ENCODE measurements around the gene KIAA1958.
"Not testable (repeated sequence)": the region's sequence is repeated elsewhere in the genome, so short reads cannot be mapped to it uniquely, and the experiment has no call there.

The KIAA1958 gene

DNA sequence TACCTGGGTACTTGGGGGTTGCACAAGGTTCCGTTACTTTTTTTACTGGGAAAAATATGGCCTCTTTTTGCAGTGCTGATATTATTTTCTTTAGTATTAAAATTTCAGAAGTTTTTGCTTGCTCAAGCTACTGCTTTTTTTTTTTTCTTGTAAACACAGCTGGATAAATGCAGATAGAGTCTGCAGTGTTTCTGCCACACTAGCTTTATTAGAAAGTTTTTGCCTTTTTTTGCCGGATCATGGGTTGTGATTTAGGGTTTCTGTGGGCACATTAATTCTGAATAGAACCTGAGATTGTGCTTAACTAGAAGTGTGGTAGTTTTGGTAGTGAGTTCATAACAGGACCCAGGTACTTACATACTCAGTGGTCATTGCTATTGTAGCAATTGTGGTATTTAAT lies 19.9 kb downstream of the KIAA1958 start:
- H3K27ac ChIP-seq, result no peak overlapping the region
- TF ChIP-seq, protein P1, sequence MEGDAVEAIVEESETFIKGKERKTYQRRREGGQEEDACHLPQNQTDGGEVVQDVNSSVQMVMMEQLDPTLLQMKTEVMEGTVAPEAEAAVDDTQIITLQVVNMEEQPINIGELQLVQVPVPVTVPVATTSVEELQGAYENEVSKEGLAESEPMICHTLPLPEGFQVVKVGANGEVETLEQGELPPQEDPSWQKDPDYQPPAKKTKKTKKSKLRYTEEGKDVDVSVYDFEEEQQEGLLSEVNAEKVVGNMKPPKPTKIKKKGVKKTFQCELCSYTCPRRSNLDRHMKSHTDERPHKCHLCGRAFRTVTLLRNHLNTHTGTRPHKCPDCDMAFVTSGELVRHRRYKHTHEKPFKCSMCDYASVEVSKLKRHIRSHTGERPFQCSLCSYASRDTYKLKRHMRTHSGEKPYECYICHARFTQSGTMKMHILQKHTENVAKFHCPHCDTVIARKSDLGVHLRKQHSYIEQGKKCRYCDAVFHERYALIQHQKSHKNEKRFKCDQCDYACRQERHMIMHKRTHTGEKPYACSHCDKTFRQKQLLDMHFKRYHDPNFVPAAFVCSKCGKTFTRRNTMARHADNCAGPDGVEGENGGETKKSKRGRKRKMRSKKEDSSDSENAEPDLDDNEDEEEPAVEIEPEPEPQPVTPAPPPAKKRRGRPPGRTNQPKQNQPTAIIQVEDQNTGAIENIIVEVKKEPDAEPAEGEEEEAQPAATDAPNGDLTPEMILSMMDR (conservative IDR thresholded peaks at IDR 0.05), result no peak
- no peak for TF ChIP-seq ZFX (IDR thresholded peaks at IDR 0.05)

DNA sequence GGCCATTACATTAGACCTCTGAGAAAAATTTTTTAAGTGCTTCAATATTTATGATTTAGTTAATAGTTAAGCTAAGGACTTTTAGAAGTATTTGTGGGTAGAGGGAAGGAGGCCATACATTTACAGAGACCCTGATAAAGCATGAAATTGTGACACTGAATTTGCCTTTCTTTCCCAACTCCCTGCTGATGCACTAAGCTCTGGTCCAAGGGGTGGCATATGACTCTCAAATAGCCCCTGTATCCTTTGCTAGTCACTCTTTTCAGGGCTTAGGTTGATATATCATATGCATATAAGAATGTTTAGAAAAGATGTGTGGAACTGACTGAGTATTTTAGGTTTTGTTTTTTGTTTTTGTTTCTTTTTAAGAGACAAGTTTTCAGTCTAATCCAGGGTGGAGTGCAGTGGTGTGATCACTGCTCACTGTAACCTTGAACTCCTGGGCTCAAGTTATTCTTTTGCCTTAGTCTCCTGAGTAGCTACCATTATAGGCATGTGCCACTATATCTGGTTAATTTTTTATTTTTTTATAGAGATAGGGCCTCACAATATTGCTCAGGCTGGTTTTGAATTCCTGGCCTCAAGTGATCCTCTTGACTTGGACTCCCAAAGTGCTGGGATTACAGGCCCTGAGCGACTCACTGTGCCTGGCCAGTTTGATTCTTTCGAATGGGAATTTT lies 20.5 kb downstream of the KIAA1958 start:
- H3K27ac ChIP-seq, result no peak overlapping the region
- no peak for TF ChIP-seq ZFX (IDR thresholded peaks at IDR 0.05)
- TF ChIP-seq, protein P1 (conservative IDR thresholded peaks at IDR 0.05), result no peak

DNA sequence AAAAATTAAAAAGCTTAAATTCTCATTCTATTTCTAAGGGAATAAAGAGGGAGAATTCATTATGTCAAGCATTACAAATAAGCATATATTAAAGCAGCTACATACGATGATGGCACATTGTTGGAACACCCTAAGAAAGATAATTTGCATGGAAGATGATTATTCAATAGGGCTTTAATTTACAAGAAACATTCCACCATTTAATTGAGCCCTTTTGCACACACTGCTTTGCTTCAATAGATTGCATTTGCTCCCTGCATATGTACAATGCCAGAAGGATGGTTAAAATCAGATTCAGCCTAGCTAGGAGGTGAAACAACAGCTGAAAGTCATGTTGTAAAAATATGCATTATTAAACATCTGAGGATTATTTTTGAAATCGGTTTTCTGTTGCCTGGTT lies 21.8 kb downstream of the KIAA1958 start:
- H3K27ac ChIP-seq, result no peak overlapping the region
- no peak for TF ChIP-seq ZFX (IDR thresholded peaks at IDR 0.05)
- TF ChIP-seq, protein P1 (conservative IDR thresholded peaks at IDR 0.05), result no peak

DNA sequence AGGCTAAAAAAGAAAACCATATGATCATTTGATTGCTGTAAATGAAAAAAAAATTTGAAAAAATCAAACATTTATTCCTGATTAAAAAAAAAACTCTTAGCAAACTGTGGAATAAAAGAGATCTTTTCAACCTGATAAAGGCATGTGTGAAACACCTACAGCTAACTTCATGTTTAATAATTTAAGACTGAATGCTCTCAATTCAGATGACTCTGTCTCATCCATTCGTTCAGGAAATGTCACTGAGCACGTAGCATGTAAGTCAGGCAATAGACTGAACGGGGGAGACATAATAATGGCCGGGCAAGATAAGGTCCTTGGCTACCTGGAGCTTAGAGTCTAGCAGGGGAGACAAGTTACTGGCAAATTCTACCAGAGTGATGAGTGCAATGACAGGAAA lies 25.8 kb downstream of the KIAA1958 start:
- H3K27ac ChIP-seq, result not testable (repeated sequence)

GRCh38 chr9:112516769-112517168 lies 30.1 kb downstream of the KIAA1958 start:
- no peak overlapping the region for H3K27ac ChIP-seq
- TF ChIP-seq ZFX (IDR thresholded peaks at IDR 0.05), result no peak
- TF ChIP-seq, protein P1 (conservative IDR thresholded peaks at IDR 0.05), result no peak

- TF ChIP-seq, protein P1 (conservative IDR thresholded peaks at IDR 0.05), result no peak
- no peak for TF ChIP-seq ZFX (IDR thresholded peaks at IDR 0.05)
- H3K27ac ChIP-seq, result no peak overlapping the region
These were observed 33.4 kb downstream of the KIAA1958 start for GRCh38 chr9:112520069-112520468.

DNA sequence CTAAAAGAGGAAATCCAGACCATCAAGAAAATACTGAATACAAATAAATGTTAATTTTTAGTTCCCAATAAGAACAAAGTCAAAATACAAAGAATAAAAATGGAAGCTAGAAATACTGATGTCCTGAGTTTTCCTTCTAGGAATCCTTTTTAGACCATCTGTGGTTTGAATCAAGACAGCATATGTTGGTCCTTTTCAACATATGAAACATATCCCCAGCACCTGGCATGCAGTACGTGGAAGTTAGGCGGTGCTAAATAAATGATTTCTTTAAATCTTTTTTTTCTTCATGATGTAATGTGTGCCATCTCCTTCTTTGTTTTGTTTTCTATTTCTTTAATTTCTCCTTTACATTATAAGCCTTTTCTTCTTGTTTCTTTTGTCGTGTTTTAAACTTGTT lies 34.0 kb downstream of the KIAA1958 start:
- no peak overlapping the region for H3K27ac ChIP-seq
- TF ChIP-seq ZFX (IDR thresholded peaks at IDR 0.05), result no peak

DNA sequence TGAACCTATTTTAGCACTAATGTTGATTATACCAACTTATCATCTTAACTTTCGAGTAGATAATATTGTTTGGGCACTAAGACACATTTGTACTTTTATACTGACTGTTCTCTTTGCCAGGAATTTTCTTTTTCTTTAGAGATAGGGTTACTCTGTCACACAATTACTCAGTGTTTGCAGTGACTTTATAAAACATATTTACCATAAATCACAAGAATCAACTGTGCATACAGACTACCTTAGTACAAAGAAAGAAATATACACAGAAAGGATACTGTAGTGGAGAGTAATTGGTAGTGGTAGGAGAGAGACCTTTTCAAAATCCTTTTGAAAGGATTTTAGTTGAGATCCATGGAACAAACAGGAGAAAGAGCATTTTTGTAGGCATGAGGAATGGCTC lies 40.3 kb downstream of the KIAA1958 start:
- TF ChIP-seq ZFX (IDR thresholded peaks at IDR 0.05), result no peak
- TF ChIP-seq, protein P1 (conservative IDR thresholded peaks at IDR 0.05), result no peak
- no peak overlapping the region for H3K27ac ChIP-seq

All from C4-2B (cell line).